ENCODE measurements around the gene LDLRAD3. TPM values are rescaled to one million over a fixed set of nuclear protein-coding genes. Genes with fewer than 3 reads are reported as not detected.

Gene LDLRAD3
- total RNA-seq, 2 experiments from 2014 or later: 0.22 to 0.59 TPM

DNA sequence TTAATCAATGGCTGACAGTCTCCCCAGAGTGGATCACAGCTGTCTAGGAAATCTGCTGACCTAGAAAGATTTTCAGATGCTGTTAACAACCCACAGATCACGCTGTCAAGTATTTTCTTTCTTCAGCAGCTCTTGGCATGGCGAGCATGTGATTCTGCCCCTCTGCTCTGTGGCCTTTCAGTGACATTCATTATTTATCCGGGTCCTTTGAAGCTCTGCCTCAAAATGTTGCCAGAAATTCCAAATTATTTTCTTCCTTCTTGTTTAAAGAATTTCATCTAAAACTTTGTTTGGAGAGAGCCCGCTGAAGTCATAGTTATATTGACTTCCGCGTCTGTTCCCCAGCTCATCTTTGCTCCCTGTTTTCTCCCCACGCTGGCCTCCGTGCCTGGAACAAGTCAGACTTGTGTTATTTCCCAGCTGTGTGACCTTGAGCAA is 211.3 kb downstream of the LDLRAD3 start:
- H3K4me1 Mint-ChIP-seq (ENCODE audit: low read depth): no peaks in the 10 kb centered on the region
- peaks cover 6% of the 10 kb centered on the region for H3K27me3 Mint-ChIP-seq
- ChIA-PET CTCF (no interaction called here), POLR2A (no interaction called here)
- no peak overlapping the region for H3K27ac Mint-ChIP-seq
- no peaks in the 10 kb centered on the region for H3K36me3 Mint-ChIP-seq (ENCODE audit: low read depth)
- DNase-seq (no peak), ATAC-seq (no peak)
- no peaks in the 10 kb centered on the region for H3K9me3 Mint-ChIP-seq
- TF ChIP-seq, protein P1, sequence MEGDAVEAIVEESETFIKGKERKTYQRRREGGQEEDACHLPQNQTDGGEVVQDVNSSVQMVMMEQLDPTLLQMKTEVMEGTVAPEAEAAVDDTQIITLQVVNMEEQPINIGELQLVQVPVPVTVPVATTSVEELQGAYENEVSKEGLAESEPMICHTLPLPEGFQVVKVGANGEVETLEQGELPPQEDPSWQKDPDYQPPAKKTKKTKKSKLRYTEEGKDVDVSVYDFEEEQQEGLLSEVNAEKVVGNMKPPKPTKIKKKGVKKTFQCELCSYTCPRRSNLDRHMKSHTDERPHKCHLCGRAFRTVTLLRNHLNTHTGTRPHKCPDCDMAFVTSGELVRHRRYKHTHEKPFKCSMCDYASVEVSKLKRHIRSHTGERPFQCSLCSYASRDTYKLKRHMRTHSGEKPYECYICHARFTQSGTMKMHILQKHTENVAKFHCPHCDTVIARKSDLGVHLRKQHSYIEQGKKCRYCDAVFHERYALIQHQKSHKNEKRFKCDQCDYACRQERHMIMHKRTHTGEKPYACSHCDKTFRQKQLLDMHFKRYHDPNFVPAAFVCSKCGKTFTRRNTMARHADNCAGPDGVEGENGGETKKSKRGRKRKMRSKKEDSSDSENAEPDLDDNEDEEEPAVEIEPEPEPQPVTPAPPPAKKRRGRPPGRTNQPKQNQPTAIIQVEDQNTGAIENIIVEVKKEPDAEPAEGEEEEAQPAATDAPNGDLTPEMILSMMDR (IDR thresholded peaks at IDR 0.05): no peak
- no peak overlapping the region for H3K4me3 Mint-ChIP-seq
- intact Hi-C loops (cut with micrococcal nuclease): no loop called here

DNA sequence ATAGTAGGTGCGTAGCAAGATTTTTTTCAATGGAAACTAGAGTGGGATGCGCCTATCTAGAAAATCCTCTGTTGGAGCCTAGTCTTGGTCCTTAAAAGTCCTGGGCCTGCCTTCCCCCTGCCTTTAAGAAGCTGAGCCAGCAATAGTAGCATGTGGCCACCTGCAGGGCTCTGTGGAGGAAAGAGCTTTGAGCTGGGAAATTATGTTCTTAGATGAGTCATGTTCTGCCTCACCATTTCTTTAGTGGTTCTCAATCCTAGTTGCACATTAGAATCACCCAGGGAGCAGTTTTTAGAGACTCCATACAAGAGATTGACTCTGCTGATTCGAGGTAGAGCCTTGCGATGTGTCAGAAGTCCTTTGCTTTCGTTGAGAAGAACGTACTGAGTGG is 211.9 kb downstream of the LDLRAD3 start:
- no peak overlapping the region for H3K27ac Mint-ChIP-seq
- no peak for ATAC-seq
- intact Hi-C loops (cut with micrococcal nuclease): no loop called here
- H3K4me3 Mint-ChIP-seq: no peak overlapping the region
- H3K4me1 Mint-ChIP-seq (ENCODE audit: low read depth): no peaks in the 10 kb centered on the region
- H3K9me3 Mint-ChIP-seq: no peaks in the 10 kb centered on the region
- no peak for DNase-seq
- CTCF ChIA-PET: no interaction called here
- TF ChIP-seq, protein P1 (IDR thresholded peaks at IDR 0.05): no peak
- no peaks in the 10 kb centered on the region for H3K36me3 Mint-ChIP-seq (ENCODE audit: low read depth)
- POLR2A ChIA-PET: no interaction called here
- H3K27me3 Mint-ChIP-seq: peaks cover 6% of the 10 kb centered on the region

DNA sequence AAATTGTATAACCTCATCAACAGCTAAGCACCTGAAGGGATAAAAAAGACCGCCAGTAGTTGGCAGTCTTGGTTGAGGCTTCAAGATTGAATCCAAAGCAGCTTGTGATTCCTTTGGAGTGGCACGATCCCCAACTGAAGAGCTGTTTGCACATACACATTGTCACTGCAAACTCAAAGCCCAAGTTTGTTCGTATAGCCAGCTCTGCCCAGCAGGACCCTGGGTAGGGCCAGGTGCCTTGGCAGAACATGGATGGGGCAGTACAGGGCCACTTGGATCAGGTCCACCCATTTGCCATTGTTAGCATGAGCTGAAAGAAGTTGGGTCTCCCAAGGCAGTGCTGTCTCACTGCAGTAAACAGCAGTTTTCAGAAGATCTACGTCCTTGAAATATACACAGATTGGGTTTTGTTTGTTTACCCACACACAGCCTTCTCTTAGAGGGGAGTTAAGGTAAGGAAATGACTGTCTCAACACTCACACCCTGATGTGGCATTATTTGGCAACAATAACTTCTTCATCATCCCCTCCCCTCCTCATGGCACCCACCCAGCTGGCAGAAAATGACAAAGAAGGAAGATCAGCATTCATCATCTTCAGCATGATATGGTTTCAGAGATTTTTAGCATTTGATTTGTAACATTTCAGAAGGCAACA is 212.4 kb downstream of the LDLRAD3 start:
- ChIA-PET CTCF (no interaction called here), POLR2A (no interaction called here)
- Mint-ChIP-seq H3K4me3 (no peak overlapping the region), H3K9me3 (no peaks in the 10 kb centered on the region), H3K27ac (no peak overlapping the region), H3K27me3 (peaks cover 5% of the 10 kb centered on the region), H3K4me1 (ENCODE audit: low read depth) (no peaks in the 10 kb centered on the region), H3K36me3 (ENCODE audit: low read depth) (no peaks in the 10 kb centered on the region)
- no peak for DNase-seq
- no peak for ATAC-seq
- intact Hi-C loops (cut with micrococcal nuclease): no loop called here
- TF ChIP-seq, protein P1 (IDR thresholded peaks at IDR 0.05): no peak

DNA sequence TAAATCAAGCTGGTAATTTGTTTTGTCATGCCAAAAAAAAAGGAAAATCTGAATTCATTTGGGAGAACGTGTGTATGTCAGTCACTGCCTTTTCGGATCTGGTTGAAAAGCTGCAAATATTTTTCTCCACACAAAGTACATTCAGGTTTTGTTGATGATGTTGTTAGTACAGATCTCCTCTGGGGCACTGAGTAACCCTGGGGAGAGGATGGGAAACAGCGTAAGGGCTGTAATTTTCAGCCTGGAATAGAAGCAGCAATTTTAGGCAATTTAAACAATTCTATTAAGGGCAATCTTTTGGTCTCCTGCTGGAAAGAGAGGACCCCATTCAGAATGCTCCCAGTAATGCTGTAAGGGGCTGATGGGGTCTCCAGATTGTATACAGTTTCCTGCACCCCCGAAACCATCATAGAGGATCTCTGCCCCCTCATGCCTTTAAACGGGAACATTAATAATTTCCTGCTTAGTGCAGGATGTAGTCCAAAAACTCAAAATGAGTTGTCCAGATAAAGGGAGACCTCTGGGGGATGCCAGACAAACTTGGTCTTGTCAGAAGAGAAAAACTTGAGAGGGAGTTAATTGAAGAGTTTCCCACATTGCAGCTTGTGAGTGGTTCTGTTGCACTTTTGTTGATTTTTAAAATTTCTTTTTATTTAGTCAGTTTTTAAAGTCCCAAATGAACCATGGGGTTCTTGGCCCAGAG is 213.1 kb downstream of the LDLRAD3 start:
- ATAC-seq (no peak), DNase-seq (no peak)
- no peak overlapping the region for H3K4me3 Mint-ChIP-seq
- POLR2A ChIA-PET: no interaction called here
- intact Hi-C loops (cut with micrococcal nuclease): no loop called here
- CTCF ChIA-PET: no interaction called here
- no peaks in the 10 kb centered on the region for H3K9me3 Mint-ChIP-seq
- TF ChIP-seq, protein P1 (IDR thresholded peaks at IDR 0.05): no peak
- H3K27ac Mint-ChIP-seq: no peak overlapping the region
- no peaks in the 10 kb centered on the region for H3K4me1 Mint-ChIP-seq (ENCODE audit: low read depth)
- H3K27me3 Mint-ChIP-seq: peaks cover 5% of the 10 kb centered on the region
- H3K36me3 Mint-ChIP-seq (ENCODE audit: low read depth): no peaks in the 10 kb centered on the region

DNA sequence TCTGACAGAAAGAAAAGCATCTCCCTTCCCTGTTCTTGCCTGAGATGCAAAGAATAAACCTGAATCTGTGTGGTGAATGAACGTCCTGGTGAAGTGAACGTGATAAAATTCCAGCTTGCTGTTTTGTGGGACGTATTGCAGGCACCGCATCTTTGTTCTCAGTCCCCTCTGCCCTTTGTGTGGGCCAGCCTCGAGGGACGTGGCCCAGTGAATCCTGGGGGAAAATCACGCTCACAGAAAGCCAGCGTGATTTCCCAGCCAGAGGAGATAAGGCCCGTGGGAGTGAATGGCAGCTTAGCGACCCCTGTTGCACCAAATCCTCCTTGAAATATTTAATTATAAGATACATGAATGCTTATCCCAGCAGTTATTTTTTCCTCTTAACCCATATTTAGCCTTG is 216.2 kb downstream of the LDLRAD3 start:
- Mint-ChIP-seq H3K27ac (no peak overlapping the region), H3K36me3 (ENCODE audit: low read depth) (no peaks in the 10 kb centered on the region), H3K4me3 (no peak overlapping the region), H3K4me1 (ENCODE audit: low read depth) (no peaks in the 10 kb centered on the region), H3K9me3 (no peaks in the 10 kb centered on the region), H3K27me3 (peaks cover 5% of the 10 kb centered on the region)
- TF ChIP-seq, protein P1 (IDR thresholded peaks at IDR 0.05): no peak
- CTCF ChIA-PET: no interaction called here
- POLR2A ChIA-PET: no interaction called here
- DNase-seq (no peak), ATAC-seq (no peak)
- intact Hi-C loops (cut with micrococcal nuclease): no loop called here

Data from activated CD8-positive, alpha-beta T cell treated with anti-CD3 and anti-CD28 coated beads for 36 hours (primary cell).